IPS DF 6.9 (cell line): ENCODE measurements around the gene PRF1.

Experiments
- DNase-seq: peaks from one replicate; pipeline ENCODE4 v3.0.0-alpha.2; 2013; ENCODE audit warnings: low read depth, low spot score
- H3K27ac ChIP-seq: one replicate; pipeline ENCODE4 v1.5.1; 2013; ENCODE audit warnings: low read length, control low read depth
- H3K27me3 ChIP-seq: 2 replicates; pipeline ENCODE4 v1.6.1; 2013; ENCODE audit warnings: mild to moderate bottlenecking, low read length; ENCODE audit not compliant: control insufficient read depth, insufficient read depth
- H3K36me3 ChIP-seq: 2 replicates; pipeline ENCODE4 v1.6.1; 2013; ENCODE audit warnings: low read length; ENCODE audit not compliant: control insufficient read depth, insufficient read depth
- H3K4me1 ChIP-seq: 2 replicates; pipeline ENCODE4 v1.6.1; 2013; ENCODE audit warnings: low read length; ENCODE audit not compliant: control insufficient read depth, insufficient read depth
- H3K4me3 ChIP-seq: 2 replicates; pipeline ENCODE4 v1.5.1; 2013; ENCODE audit warnings: mild to moderate bottlenecking, low read length
- H3K9me3 ChIP-seq: 2 replicates; pipeline ENCODE4 v1.6.1; 2013; ENCODE audit warnings: low read length, inconsistent platforms; ENCODE audit not compliant: control insufficient read depth, insufficient read depth
- WGBS: extraction: QIAGEN DNeasy Blood & Tissue Kit; methylation state at CpG from one replicate; pipeline ENCODE4 v1.1.7; 2013; ENCODE audit warnings: mixed read lengths, missing lambda C conversion rate; ENCODE audit not compliant: insufficient read length, insufficient coverage; 5-methylcytosine and 5-hydroxymethylcytosine counted together

Gene PRF1

GRCh38 chr10:70603449-70603801 lies 884 bp upstream of the PRF1 start:
- no CpG with 5 or more reads among the region's 7 CpGs for WGBS
- H3K9me3 ChIP-seq: no peaks in the 10 kb centered on the region
- H3K27me3 ChIP-seq: no peaks in the 10 kb centered on the region
- H3K36me3 ChIP-seq: no peaks in the 10 kb centered on the region
- no peak overlapping the region for H3K27ac ChIP-seq
- DNase-seq: no peak
- peaks cover 1% of the 10 kb centered on the region; the same call in 1 of the 2 replicates for H3K4me1 ChIP-seq
- no peak overlapping the region for H3K4me3 ChIP-seq

DNA sequence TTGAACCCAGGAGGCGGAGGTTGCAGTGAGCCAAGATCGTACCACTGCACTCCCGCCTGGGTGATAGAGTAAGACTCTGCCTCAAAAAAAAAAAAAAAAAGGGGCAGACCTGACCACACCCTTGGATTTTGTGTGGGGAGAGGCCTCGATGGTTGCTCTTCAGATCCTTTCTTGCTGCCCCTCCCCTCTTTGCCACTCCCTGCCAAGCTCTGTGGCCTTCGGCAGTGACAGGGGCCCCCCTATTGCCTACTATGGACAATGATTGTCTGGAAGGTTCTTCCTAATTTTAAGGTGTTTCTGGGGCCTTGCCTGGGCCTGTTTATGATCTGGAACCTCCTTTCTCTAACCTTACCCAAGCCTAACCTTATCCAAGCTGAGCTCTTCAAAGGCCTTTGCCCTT lies 795 bp downstream of the PRF1 start:
- no CpG with 5 or more reads among the region's 5 CpGs for WGBS
- no peak for DNase-seq
- Histone ChIP-seq H3K27me3 (no peaks in the 10 kb centered on the region), H3K27ac (no peak overlapping the region), H3K4me1 (peaks cover 1% of the 10 kb centered on the region; the same call in 1 of the 2 replicates), H3K9me3 (no peaks in the 10 kb centered on the region), H3K4me3 (no peak overlapping the region), H3K36me3 (no peaks in the 10 kb centered on the region)

- peaks cover 1% of the 10 kb centered on the region; the same call in 1 of the 2 replicates for H3K4me1 ChIP-seq
These were observed 1.8 kb downstream of the PRF1 start for GRCh38 chr10:70600512-70601395.

GRCh38 chr10:70599791-70600190 lies 2.8 kb downstream of the PRF1 start:
- no peak for DNase-seq
- Histone ChIP-seq H3K9me3 (no peaks in the 10 kb centered on the region), H3K4me3 (no peak overlapping the region), H3K4me1 (peaks cover 1% of the 10 kb centered on the region; the same call in 1 of the 2 replicates), H3K27ac (no peak overlapping the region), H3K27me3 (no peaks in the 10 kb centered on the region), H3K36me3 (no peaks in the 10 kb centered on the region)
- no CpG with 5 or more reads among the region's 4 CpGs for WGBS

More at GRCh38 chr10:70600512-70601395, 1.8 kb downstream of the PRF1 start:
- no peak for DNase-seq
- Histone ChIP-seq H3K36me3 (no peaks in the 10 kb centered on the region), H3K9me3 (no peaks in the 10 kb centered on the region), H3K4me3 (no peak overlapping the region), H3K27ac (no peak overlapping the region), H3K27me3 (no peaks in the 10 kb centered on the region)
- WGBS: no CpG with 5 or more reads among the region's 24 CpGs

GRCh38 chr10:70599319-70599718 lies 3.2 kb downstream of the PRF1 start:
- Histone ChIP-seq H3K9me3 (no peaks in the 10 kb centered on the region), H3K27me3 (no peaks in the 10 kb centered on the region), H3K36me3 (no peaks in the 10 kb centered on the region), H3K4me1 (peaks cover 1% of the 10 kb centered on the region; the same call in 1 of the 2 replicates), H3K4me3 (no peak overlapping the region), H3K27ac (no peak overlapping the region)
- no peak for DNase-seq
- no CpG with 5 or more reads among the region's 8 CpGs for WGBS

- DNase-seq: no peak
- no CpG with 5 or more reads among the region's 16 CpGs for WGBS
- Histone ChIP-seq H3K27me3 (no peaks in the 10 kb centered on the region), H3K4me3 (no peak overlapping the region), H3K36me3 (no peaks in the 10 kb centered on the region), H3K9me3 (no peaks in the 10 kb centered on the region), H3K27ac (no peak overlapping the region), H3K4me1 (peaks cover 1% of the 10 kb centered on the region; the same call in 1 of the 2 replicates)
These were observed 3.7 kb downstream of the PRF1 start for GRCh38 chr10:70598857-70599295.

- peaks cover 1% of the 10 kb centered on the region; the same call in 1 of the 2 replicates for H3K4me1 ChIP-seq
These were observed 4.4 kb downstream of the PRF1 start for GRCh38 chr10:70597856-70598815.

DNA sequence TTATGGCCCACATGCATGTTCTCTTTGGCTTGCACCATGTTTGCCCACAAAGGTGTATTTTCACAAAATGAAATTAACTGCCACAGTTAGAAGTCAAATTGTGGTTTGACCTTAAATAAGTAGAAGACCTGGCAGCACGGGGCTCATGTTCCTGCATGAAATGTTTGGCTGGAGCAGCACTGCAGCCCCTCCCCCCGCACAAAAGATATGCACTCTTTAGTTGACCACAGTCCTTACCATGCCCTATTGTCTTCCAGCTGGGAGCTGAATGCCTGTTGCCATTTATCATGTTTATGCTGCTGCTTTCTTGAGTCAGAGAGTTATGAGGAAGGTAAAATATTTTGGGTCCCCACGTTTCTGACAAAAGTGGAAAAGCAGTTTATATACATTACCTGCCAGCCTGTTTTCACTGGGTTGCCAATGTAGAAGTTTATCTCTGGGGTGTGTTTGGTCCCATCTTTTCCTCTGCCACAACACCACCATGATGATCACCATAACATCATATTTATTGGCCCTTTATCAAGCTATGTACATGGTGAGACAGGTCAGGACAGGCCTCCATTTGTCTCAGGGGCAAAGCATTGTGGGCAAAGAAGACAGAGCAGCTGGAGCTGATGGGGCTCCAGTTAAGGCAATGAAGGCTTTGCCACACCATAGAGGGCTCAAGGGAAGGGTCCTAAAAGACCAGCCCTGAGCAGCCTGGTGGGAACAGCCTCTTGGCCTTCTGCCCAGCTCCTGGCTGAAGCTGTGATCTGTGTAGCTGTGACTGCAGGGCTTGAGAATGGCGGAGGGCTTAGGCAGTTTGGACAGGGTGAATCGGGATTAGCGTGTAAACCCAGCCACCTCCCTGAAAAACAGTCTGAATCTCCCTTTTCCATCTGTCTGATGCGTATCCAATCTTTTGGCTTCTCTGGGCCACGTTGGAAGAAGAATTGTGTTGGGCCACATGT lies 5.4 kb downstream of the PRF1 start:
- H3K9me3 ChIP-seq: no peaks in the 10 kb centered on the region
- WGBS: no CpG with 5 or more reads among the region's 8 CpGs
- no peak overlapping the region for H3K4me3 ChIP-seq
- no peak overlapping the region for H3K27ac ChIP-seq
- no peaks in the 10 kb centered on the region; the same call in 1 of the 2 replicates for H3K4me1 ChIP-seq
- H3K36me3 ChIP-seq: no peaks in the 10 kb centered on the region
- H3K27me3 ChIP-seq: no peaks in the 10 kb centered on the region
- no peak for DNase-seq

More at GRCh38 chr10:70597856-70598815, 4.4 kb downstream of the PRF1 start:
- no CpG with 5 or more reads among the region's 34 CpGs for WGBS
- Histone ChIP-seq H3K4me3 (no peak overlapping the region), H3K36me3 (no peaks in the 10 kb centered on the region), H3K27me3 (no peaks in the 10 kb centered on the region), H3K9me3 (no peaks in the 10 kb centered on the region), H3K27ac (no peak overlapping the region)
- no peak for DNase-seq

DNA sequence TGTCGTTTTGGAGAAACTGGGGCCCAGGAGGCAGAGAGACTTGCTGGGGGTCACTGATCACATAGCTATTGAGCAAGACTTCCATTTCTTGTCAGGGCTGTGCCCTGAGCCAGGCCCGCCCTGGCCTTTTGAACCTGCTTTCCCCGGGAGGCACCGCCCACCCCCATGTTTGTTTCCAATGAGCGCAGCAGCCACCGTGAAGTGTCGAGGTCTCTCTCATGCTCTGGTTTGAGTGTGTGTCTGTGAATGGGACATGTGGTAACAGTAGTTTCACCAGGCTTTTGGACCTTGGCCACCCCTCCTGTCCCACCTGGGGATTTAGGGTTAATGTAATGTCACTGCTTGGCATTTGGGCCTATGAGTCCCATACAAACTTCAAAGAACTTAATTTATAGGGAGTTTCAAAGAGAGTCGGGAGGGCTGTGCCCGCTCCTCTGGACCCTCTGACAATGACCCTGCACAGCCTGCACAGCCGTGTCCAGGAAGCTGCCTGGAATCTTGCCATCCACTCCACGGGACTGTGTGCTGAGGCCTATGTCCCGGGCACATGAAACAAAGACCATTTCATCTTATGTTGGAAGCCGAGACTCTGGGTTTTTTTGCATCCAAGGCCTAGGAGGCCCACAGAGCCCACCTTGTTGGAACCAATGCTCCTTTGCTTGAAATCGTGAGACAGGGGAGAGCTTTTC lies 6.3 kb downstream of the PRF1 start:
- H3K4me1 ChIP-seq: no peaks in the 10 kb centered on the region; the same call in 1 of the 2 replicates
- WGBS: no CpG with 5 or more reads among the region's 14 CpGs
- no peak overlapping the region for H3K4me3 ChIP-seq
- no peaks in the 10 kb centered on the region for H3K9me3 ChIP-seq
- no peak for DNase-seq
- H3K27ac ChIP-seq: no peak overlapping the region
- no peaks in the 10 kb centered on the region for H3K36me3 ChIP-seq
- no peaks in the 10 kb centered on the region for H3K27me3 ChIP-seq
